ENCODE data around the gene RBM12. TPM values are rescaled to one million over a fixed set of nuclear protein-coding genes. Genes with fewer than 3 reads are reported as not detected.

The RBM12 gene
- total RNA-seq, 3 donors from 2014 or later (not counting 1 experiment from before 2014, with no cell fraction given), result 80.9 to 112 (median 89.4) TPM

DNA sequence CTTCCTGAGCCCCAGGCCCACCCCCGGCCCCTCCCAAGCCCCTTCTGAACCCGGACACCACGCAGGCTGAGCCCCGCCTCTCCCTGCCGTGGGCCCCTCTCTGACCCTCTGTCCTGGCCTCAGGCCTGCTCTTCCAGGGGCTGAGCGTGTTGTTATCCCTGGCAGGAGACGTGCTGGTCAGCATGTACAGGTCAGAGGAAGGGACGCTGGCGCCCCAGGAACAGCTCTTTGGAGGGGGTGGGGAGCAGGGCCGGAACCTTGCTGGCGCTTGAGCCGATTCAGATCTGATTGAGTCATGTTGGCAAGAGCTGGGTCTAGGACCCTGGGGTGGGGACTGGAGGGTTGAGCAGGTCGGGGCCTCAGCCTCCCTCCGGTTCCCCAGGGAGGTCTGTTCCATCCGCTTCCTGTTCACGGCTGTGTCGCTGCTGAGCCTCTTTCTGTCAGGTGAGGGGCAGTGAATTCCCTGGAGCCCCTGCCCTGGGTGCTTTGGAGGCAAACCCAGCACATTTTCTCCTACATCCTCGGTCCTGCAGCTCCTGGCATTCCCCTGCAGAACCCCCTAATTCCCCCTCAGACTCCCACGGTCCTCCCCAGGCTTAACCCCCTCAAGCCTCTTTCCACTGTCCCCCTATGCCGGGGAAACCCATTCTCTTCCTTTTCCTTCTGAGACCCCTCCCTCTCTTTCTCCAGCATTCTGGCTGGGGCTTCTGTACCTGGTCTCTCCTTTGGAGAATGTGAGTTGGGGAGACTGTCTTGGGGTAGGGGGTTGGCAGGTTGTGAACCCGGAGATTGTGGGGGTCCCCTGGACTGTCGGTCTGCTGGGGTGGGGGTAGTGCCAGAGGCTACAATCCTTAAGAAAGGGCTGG lies 47.1 kb downstream of the RBM12 start:
- Histone ChIP-seq H3K36me3 (ENCODE audit: control insufficient read depth, insufficient read depth, low read length) (peaks cover 5% of the 10 kb centered on the region), H3K4me1 (ENCODE audit: control insufficient read depth, insufficient read depth, low read length) (peaks cover 40% of the 10 kb centered on the region), H3K4me3 (ENCODE audit: low read length) (no peak overlapping the region), H3K9me3 (ENCODE audit: control insufficient read depth, insufficient read depth, low read length) (no peaks in the 10 kb centered on the region), H3K27me3 (ENCODE audit: control insufficient read depth, insufficient read depth, low read length) (peaks cover 10% of the 10 kb centered on the region), H3K27ac (ENCODE audit: low read length) (no peak overlapping the region)
- no peaks in the 10 kb centered on the region for H3K36me3 Mint-ChIP-seq
- ATAC-seq (no peak), DNase-seq (peak; percentile 39 to 65)
- no peaks in the 10 kb centered on the region for H3K9me3 Mint-ChIP-seq
- 14% methylated on average over 22 of the region's 22 CpGs for WGBS (ENCODE audit: insufficient coverage)
- TF ChIP-seq, protein P1, sequence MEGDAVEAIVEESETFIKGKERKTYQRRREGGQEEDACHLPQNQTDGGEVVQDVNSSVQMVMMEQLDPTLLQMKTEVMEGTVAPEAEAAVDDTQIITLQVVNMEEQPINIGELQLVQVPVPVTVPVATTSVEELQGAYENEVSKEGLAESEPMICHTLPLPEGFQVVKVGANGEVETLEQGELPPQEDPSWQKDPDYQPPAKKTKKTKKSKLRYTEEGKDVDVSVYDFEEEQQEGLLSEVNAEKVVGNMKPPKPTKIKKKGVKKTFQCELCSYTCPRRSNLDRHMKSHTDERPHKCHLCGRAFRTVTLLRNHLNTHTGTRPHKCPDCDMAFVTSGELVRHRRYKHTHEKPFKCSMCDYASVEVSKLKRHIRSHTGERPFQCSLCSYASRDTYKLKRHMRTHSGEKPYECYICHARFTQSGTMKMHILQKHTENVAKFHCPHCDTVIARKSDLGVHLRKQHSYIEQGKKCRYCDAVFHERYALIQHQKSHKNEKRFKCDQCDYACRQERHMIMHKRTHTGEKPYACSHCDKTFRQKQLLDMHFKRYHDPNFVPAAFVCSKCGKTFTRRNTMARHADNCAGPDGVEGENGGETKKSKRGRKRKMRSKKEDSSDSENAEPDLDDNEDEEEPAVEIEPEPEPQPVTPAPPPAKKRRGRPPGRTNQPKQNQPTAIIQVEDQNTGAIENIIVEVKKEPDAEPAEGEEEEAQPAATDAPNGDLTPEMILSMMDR (IDR thresholded peaks at IDR 0.05), result no peak
- intact Hi-C loops (cut with micrococcal nuclease), result loop anchor here (1.0 to 10.0 kb wide), 5 partner anchors 43 to 363 kb away; partner anchors contain the start of gene ERGIC3
- peak overlapping the region; percentile 68 to 99 for H3K27ac Mint-ChIP-seq
- peak overlapping the region; percentile 86 for H3K4me3 Mint-ChIP-seq
- H3K27me3 Mint-ChIP-seq (ENCODE audit: low read depth in 2 of 2), result peaks cover 0 to 3% of the 10 kb centered on the region in 2 donors
- peaks cover 27 to 45% of the 10 kb centered on the region in 2 donors for H3K4me1 Mint-ChIP-seq

DNA sequence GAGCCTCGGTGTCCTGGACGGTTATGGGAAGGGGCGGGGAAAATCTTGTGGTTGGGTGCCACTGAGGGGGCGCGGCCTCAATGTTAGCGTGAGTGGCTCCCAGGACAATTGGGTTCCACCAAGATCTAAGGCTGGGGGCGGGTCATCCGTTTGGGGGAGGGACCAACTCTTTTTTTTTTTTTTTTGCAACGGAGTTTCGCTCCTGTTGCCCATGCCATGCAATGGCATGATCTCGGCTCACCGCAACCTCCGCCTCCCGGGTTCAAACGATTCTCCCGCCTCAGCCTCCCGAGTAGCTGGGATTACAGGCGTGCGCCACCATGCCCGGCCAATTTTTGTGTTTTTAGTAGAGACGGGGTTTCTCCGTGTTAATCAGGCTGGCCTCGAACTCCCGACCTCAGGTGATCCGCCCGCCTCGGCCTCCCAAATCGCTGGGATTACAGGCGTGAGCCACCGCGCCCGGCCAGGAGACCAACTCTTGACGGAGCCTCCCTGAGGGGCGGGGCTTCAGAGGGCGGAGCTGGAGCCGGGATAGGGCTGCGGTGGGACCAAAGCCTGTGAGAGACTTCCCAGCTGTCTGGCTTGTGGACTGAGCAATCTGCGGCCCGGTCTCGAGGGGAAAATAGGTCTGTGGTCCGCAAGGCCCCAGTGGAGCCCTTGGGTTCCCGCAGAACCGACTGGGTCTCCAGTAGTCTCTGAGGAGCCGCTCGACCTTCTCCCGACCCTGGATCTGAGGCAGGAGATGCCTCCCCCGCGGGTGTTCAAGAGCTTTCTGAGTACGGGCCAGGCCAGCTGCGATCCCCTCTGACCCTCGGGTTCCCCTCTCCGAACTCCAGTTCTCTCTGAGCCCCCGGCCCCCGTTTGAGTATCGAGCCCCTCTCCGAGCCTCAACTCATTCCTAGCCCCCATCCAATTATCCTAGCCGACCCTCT lies 48.0 kb downstream of the RBM12 start:
- H3K27ac Mint-ChIP-seq, result peak overlapping the region; percentile 99
- DNase-seq (peak; percentile 54 to 73), ATAC-seq (no peak)
- H3K36me3 Mint-ChIP-seq, result no peaks in the 10 kb centered on the region
- peaks cover 40% of the 10 kb centered on the region for H3K4me1 ChIP-seq (ENCODE audit: control insufficient read depth, insufficient read depth, low read length)
- intact Hi-C loops (cut with micrococcal nuclease), result loop anchor here (1.0 to 10.0 kb wide), 6 partner anchors 48 to 362 kb away; partner anchors contain the start of genes CPNE1, ERGIC3, RBM12 and RBM39
- TF ChIP-seq, protein P1 (IDR thresholded peaks at IDR 0.05), result no peak
- WGBS (ENCODE audit: insufficient coverage), result 3% methylated on average over 57 of the region's 57 CpGs
- H3K4me1 Mint-ChIP-seq, result peaks cover 27 to 45% of the 10 kb centered on the region in 2 donors
- H3K27ac ChIP-seq (ENCODE audit: low read length), result peak overlapping the region; percentile 19
- H3K27me3 Mint-ChIP-seq (ENCODE audit: low read depth in 2 of 2), result peaks cover 0 to 3% of the 10 kb centered on the region in 2 donors
- peak overlapping the region; percentile 86 for H3K4me3 Mint-ChIP-seq
- H3K9me3 ChIP-seq (ENCODE audit: control insufficient read depth, insufficient read depth, low read length), result no peaks in the 10 kb centered on the region
- peaks cover 5% of the 10 kb centered on the region for H3K36me3 ChIP-seq (ENCODE audit: control insufficient read depth, insufficient read depth, low read length)
- H3K9me3 Mint-ChIP-seq, result no peaks in the 10 kb centered on the region
- peaks cover 10% of the 10 kb centered on the region for H3K27me3 ChIP-seq (ENCODE audit: control insufficient read depth, insufficient read depth, low read length)
- H3K4me3 ChIP-seq (ENCODE audit: low read length), result peak overlapping the region; percentile 45

DNA sequence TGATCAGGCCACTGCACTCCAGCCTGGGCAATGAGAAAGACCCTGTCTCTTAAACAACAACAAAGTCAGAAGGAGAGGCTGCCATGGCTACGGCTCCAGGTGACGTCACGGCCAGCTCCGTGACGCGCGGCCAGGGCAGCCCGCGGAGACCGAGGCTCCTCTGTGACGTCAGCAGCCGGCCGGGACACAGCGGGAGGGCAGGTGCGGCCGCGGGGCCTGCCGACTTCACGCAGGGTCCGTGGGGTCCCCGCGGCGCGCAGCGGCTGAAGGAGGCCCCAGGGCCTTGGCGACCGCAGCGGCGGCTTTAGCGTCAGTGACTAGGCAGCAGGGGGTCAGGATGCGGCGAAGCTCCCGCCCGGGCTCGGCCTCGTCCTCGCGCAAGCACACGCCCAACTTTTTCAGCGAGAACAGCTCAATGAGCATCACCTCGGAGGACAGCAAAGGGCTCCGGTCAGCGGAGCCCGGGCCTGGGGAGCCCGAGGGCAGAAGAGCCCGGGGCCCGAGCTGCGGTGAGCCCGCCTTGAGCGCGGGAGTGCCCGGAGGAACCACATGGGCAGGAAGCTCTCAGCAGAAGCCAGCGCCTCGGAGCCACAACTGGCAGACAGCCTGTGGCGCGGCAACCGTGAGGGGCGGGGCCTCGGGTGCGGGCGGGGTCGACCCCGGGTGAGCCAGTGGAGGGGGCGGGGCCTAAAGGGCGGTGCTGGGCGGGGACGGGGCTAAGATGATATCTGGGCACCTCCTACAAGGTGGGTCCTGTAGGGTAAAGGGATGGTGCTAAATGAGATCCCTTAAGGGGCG lies 48.8 kb downstream of the RBM12 start, which contains the start of gene SPAG4:
TSS of gene SPAG4 (plus strand) at position 163 of the 798 bp plus-strand sequence. CDS start at position 338, 175 bp downstream.
- Mint-ChIP-seq H3K36me3 (no peaks in the 10 kb centered on the region), H3K4me3 (peak within 1 kb of the TSS; percentile 95), H3K4me1 (peaks cover 27 to 45% of the 10 kb centered on the region in 2 donors), H3K27ac (peak within 1 kb of the TSS; percentile 99), H3K27me3 (ENCODE audit: low read depth in 2 of 2) (peaks cover 0 to 3% of the 10 kb centered on the region in 2 donors), H3K9me3 (no peaks in the 10 kb centered on the region)
- TF ChIP-seq, protein P1 (IDR thresholded peaks at IDR 0.05), result no peak
- ATAC-seq, result peak; percentile 81 to 95 (median 81)
- WGBS (ENCODE audit: insufficient coverage), result under 1% methylated on average over 68 of the region's 68 CpGs
- peaks cover 40% of the 10 kb centered on the region for H3K4me1 ChIP-seq (ENCODE audit: control insufficient read depth, insufficient read depth, low read length)
- intact Hi-C loops (cut with micrococcal nuclease), result loop anchor here (1.0 to 10.0 kb wide), 7 partner anchors 48 to 361 kb away; partner anchors contain the start of genes CPNE1, ERGIC3, RBM12 and RBM39
- peak; percentile 99 to 100 for DNase-seq
- H3K36me3 ChIP-seq (ENCODE audit: control insufficient read depth, insufficient read depth, low read length), result no peaks in the 10 kb centered on the region
- peaks cover 10% of the 10 kb centered on the region for H3K27me3 ChIP-seq (ENCODE audit: control insufficient read depth, insufficient read depth, low read length)
- peak within 1 kb of the TSS; percentile 100 for H3K27ac ChIP-seq (ENCODE audit: low read length)
- H3K9me3 ChIP-seq (ENCODE audit: control insufficient read depth, insufficient read depth, low read length), result no peaks in the 10 kb centered on the region
- peak within 1 kb of the TSS; percentile 76 for H3K4me3 ChIP-seq (ENCODE audit: low read length)

All from natural killer cell (primary cell).